A549 (cell line): ENCODE measurements around the gene ABI2.
"Not testable (repeated sequence)": the region's sequence is repeated elsewhere in the genome, so short reads cannot be mapped to it uniquely, and the experiment has no call there.

Source experiments
- POLR2A ChIP-seq: IDR thresholded peaks from 2 replicates; pipeline ENCODE4 v1.6.1; 2012; ENCODE audit warnings: mild to moderate bottlenecking, low read length
- TF ChIP-seq, protein P1 (sequence below): fragments of >200 bp; sonication (Bioruptor Twin); formaldehyde crosslinking; IDR thresholded peaks from 3 replicates; pipeline ENCODE4 v1.5.1; 2016
- TF ChIP-seq, protein P2 (sequence below): fragments of 200-600 bp; sonication (generic); IDR thresholded peaks from 2 replicates; pipeline ENCODE4 v1.6.1; 2016; ENCODE audit warnings: antibody characterized with exemption, mild to moderate bottlenecking, moderate library complexity

DNA sequence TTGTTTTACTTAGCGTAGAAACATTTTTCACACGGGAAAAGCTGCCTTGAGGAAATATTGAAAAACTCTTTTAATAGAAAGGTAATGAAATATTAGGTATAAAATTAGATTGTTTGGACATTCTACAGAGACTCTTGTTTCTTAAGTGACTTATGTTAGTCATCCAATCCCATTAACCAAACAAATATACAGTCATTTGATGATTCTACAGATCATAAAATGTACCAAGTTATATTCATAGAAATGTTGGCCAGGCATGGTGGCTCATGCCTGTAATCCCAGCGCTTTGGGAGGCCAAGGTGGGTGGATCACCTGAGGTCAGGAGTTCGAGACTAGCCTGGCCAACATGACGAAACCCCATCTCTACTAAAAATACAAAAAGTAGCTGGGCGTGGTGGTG lies 60.0 kb downstream of the ABI2 start:
- TF ChIP-seq, protein P1, sequence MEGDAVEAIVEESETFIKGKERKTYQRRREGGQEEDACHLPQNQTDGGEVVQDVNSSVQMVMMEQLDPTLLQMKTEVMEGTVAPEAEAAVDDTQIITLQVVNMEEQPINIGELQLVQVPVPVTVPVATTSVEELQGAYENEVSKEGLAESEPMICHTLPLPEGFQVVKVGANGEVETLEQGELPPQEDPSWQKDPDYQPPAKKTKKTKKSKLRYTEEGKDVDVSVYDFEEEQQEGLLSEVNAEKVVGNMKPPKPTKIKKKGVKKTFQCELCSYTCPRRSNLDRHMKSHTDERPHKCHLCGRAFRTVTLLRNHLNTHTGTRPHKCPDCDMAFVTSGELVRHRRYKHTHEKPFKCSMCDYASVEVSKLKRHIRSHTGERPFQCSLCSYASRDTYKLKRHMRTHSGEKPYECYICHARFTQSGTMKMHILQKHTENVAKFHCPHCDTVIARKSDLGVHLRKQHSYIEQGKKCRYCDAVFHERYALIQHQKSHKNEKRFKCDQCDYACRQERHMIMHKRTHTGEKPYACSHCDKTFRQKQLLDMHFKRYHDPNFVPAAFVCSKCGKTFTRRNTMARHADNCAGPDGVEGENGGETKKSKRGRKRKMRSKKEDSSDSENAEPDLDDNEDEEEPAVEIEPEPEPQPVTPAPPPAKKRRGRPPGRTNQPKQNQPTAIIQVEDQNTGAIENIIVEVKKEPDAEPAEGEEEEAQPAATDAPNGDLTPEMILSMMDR: not testable (repeated sequence)
- TF ChIP-seq, protein P2, sequence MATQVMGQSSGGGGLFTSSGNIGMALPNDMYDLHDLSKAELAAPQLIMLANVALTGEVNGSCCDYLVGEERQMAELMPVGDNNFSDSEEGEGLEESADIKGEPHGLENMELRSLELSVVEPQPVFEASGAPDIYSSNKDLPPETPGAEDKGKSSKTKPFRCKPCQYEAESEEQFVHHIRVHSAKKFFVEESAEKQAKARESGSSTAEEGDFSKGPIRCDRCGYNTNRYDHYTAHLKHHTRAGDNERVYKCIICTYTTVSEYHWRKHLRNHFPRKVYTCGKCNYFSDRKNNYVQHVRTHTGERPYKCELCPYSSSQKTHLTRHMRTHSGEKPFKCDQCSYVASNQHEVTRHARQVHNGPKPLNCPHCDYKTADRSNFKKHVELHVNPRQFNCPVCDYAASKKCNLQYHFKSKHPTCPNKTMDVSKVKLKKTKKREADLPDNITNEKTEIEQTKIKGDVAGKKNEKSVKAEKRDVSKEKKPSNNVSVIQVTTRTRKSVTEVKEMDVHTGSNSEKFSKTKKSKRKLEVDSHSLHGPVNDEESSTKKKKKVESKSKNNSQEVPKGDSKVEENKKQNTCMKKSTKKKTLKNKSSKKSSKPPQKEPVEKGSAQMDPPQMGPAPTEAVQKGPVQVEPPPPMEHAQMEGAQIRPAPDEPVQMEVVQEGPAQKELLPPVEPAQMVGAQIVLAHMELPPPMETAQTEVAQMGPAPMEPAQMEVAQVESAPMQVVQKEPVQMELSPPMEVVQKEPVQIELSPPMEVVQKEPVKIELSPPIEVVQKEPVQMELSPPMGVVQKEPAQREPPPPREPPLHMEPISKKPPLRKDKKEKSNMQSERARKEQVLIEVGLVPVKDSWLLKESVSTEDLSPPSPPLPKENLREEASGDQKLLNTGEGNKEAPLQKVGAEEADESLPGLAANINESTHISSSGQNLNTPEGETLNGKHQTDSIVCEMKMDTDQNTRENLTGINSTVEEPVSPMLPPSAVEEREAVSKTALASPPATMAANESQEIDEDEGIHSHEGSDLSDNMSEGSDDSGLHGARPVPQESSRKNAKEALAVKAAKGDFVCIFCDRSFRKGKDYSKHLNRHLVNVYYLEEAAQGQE: not testable (repeated sequence)
- not testable (repeated sequence) for TF ChIP-seq POLR2A
